Upper lobe of left lung (tissue), 6 donors: ENCODE data around the gene CDK12. TPM values are rescaled to one million over a fixed set of nuclear protein-coding genes. Genes with fewer than 3 reads are reported as not detected.
"Not testable (repeated sequence)": the region's sequence is repeated elsewhere in the genome, so short reads cannot be mapped to it uniquely, and the experiment has no call there.

Source experiments
- ATAC-seq, 2 donors: fragments of 200-7000 bp; cut with Tn5 transposase; one replicate each; pipeline ENCODE4 v1.9.1; 2022; ENCODE audit warnings: mild to moderate bottlenecking in 2 of 2, moderate library complexity in 2 of 2; ENCODE audit not compliant: low FRiP score in 2 of 2
- DNase-seq, 2 donors: peaks; one replicate each; pipeline ENCODE4 v3.0.0-alpha.2; 2019 to 2020
- H3K27ac ChIP-seq, 4 donors: fragments of 200-600 bp; sonication (generic); one replicate each; pipeline ENCODE4 v1.5.1; 2016 to 2019
- H3K27me3 ChIP-seq, 4 donors: fragments of 200-600 bp; sonication (generic); one replicate each; pipeline ENCODE4 v1.5.1; 2017 to 2019
- H3K36me3 ChIP-seq, 4 donors: fragments of 200-600 bp; sonication (generic); one replicate each; pipeline ENCODE4 v1.5.1; 2016 to 2019
- H3K4me1 ChIP-seq, 4 donors: fragments of 200-600 bp; sonication (generic); one replicate each; pipeline ENCODE4 v1.5.1; 2018 to 2019
- H3K4me3 ChIP-seq, 4 donors: fragments of 200-600 bp; sonication (generic); one replicate each; pipeline ENCODE4 v1.5.1; 2017 to 2019; ENCODE audit warnings: mild to moderate bottlenecking in 2 of 4, moderate library complexity in 1 of 4
- H3K9me3 ChIP-seq, 4 donors: fragments of 200-600 bp; sonication (generic); one replicate each; pipeline ENCODE4 v1.5.1; 2018 to 2019
- CTCF ChIP-seq, 6 experiments: fragments of 450-650 bp in 4 of 6; fragments of 200-600 bp in 2 of 6; sonication (generic) in 2 of 6; IDR thresholded peaks; one replicate each; pipeline ENCODE4 v1.5.1; 2016 to 2019; ENCODE audit warnings: antibody characterized with exemption in 6 of 6
- EP300 ChIP-seq, 4 donors: sonication (generic); formaldehyde crosslinking; IDR thresholded peaks; one replicate each; pipeline ENCODE4 v1.5.1; 2017; ENCODE audit warnings: antibody characterized with exemption in 4 of 4, control low read depth in 2 of 4
- POLR2A ChIP-seq, 4 donors: fragments of 450-650 bp; IDR thresholded peaks; one replicate each; pipeline ENCODE4 v1.5.1; 2016 to 2017; ENCODE audit warnings: antibody characterized with exemption in 4 of 4, mild to moderate bottlenecking in 2 of 4
- POLR2AphosphoS5 ChIP-seq, 2 donors: sonication (generic); formaldehyde crosslinking; IDR thresholded peaks; one replicate each; pipeline ENCODE4 v1.5.1; 2017; ENCODE audit warnings: antibody characterized with exemption in 2 of 2
- WGBS, 2 donors: methylation state at CpG; one replicate each; pipeline ENCODE4 v1.1.5; 2017 to 2018; 5-methylcytosine and 5-hydroxymethylcytosine counted together
- total RNA-seq, 6 donors: library from RNA; depleted of rRNA in 4 of 6; stranded (reverse); fragments of >200 nt in 4 of 6; gene quantifications; one replicate each; pipeline versions ENCODE4 v1.1.0 to v1.2.1, GENCODE V29; 2016 to 2021
- donor health status: DM: no; HTN: no; CAD: no; lungs with moderate emphysema.
- donor health status: DM: no; HTN: yes; CAD: no; lungs with severe emphysema.

CDK12 gene
- total RNA-seq, 6 donors from 2014 or later = 41.2 to 111 (median 52.8) TPM

- no peak for DNase-seq
- H3K4me1 ChIP-seq = peaks cover 16 to 44% (median 23%) of the 10 kb centered on the region in 4 donors
- no peak for TF ChIP-seq POLR2AphosphoS5 (IDR thresholded peaks at IDR 0.05)
- no peak for TF ChIP-seq EP300 (IDR thresholded peaks at IDR 0.05)
- TF ChIP-seq POLR2A (IDR thresholded peaks at IDR 0.05) = no peak
- no peak for TF ChIP-seq CTCF (IDR thresholded peaks at IDR 0.05)
- no peaks in the 10 kb centered on the region for H3K27me3 ChIP-seq
- no peak overlapping the region for H3K27ac ChIP-seq
- ATAC-seq = peak; percentile 42 to 65
- H3K4me3 ChIP-seq = no peak overlapping the region
- 20 to 27% methylated on average over 3 of the region's 3 CpGs for WGBS, 2 donors
- H3K36me3 ChIP-seq = no peaks in the 10 kb centered on the region
- H3K9me3 ChIP-seq = no peaks in the 10 kb centered on the region
These were observed 77.6 kb downstream of the CDK12 start for GRCh38 chr17:39538866-39539265.

GRCh38 chr17:39540611-39541010, 79.3 kb downstream of the CDK12 start:
- ATAC-seq = no peak

GRCh38 chr17:39541652-39542051, 80.4 kb downstream of the CDK12 start:
- TF ChIP-seq POLR2AphosphoS5 (IDR thresholded peaks at IDR 0.05) (no peak), CTCF (IDR thresholded peaks at IDR 0.05) (no peak), POLR2A (IDR thresholded peaks at IDR 0.05) (no peak), EP300 (IDR thresholded peaks at IDR 0.05) (no peak)
- Histone ChIP-seq H3K9me3 (no peaks in the 10 kb centered on the region), H3K27me3 (no peaks in the 10 kb centered on the region), H3K4me1 (peaks cover 16 to 30% (median 18%) of the 10 kb centered on the region in 4 donors), H3K4me3 (no peak overlapping the region), H3K27ac (no peak overlapping the region), H3K36me3 (peaks cover 0 to 13% (median 7%) of the 10 kb centered on the region in 4 donors)
- DNase-seq (no peak), ATAC-seq (no peak)
- WGBS, 2 donors = 54 to 64% methylated on average over 6 of the region's 6 CpGs

More at GRCh38 chr17:39540611-39541010, 79.3 kb downstream of the CDK12 start:
- TF ChIP-seq POLR2AphosphoS5 (IDR thresholded peaks at IDR 0.05) (no peak), POLR2A (IDR thresholded peaks at IDR 0.05) (no peak), EP300 (IDR thresholded peaks at IDR 0.05) (no peak), CTCF (IDR thresholded peaks at IDR 0.05) (no peak)
- Histone ChIP-seq H3K4me3 (no peak overlapping the region), H3K27ac (no peak overlapping the region), H3K36me3 (peaks cover 0 to 5% (median 2%) of the 10 kb centered on the region in 4 donors), H3K9me3 (no peaks in the 10 kb centered on the region), H3K27me3 (no peaks in the 10 kb centered on the region), H3K4me1 (peaks cover 16 to 40% (median 21%) of the 10 kb centered on the region in 4 donors)
- no peak for DNase-seq
- 72 to 100% methylated on average over 1 to 9 of the region's 9 CpGs for WGBS, 2 donors

- Histone ChIP-seq H3K36me3 (peaks cover 0 to 21% (median 11%) of the 10 kb centered on the region in 4 donors), H3K4me1 (peaks cover 16 to 30% (median 21%) of the 10 kb centered on the region in 4 donors), H3K27me3 (no peaks in the 10 kb centered on the region), H3K4me3 (no peak overlapping the region), H3K27ac (peak overlapping the region in 1 of 4 donors; percentile 28), H3K9me3 (no peaks in the 10 kb centered on the region)
- DNase-seq (no peak), ATAC-seq (no peak)
- no peak for TF ChIP-seq EP300 (IDR thresholded peaks at IDR 0.05)
- no peak for TF ChIP-seq POLR2AphosphoS5 (IDR thresholded peaks at IDR 0.05)
- TF ChIP-seq CTCF (IDR thresholded peaks at IDR 0.05) = no peak
- TF ChIP-seq POLR2A (IDR thresholded peaks at IDR 0.05) = no peak
- WGBS, 2 donors = 82 to 93% methylated on average over 1 of the region's 1 CpG
These were observed 81.9 kb downstream of the CDK12 start for GRCh38 chr17:39543176-39543575.

- peak overlapping the region in 1 of 4 donors; percentile 28 for H3K27ac ChIP-seq
These were observed 82.4 kb downstream of the CDK12 start for GRCh38 chr17:39543664-39544063.

GRCh38 chr17:39544361-39544760, 83.1 kb downstream of the CDK12 start:
- not testable (repeated sequence) for ATAC-seq, H3K27me3 ChIP-seq, H3K9me3 ChIP-seq, H3K4me3 ChIP-seq
- H3K27ac ChIP-seq = peak overlapping the region in 2 of 4 donors; percentile 42 to 51
- peaks cover 0 to 33% (median 19%) of the 10 kb centered on the region in 4 donors for H3K36me3 ChIP-seq
- DNase-seq = peak in 1 of 2 donors; percentile 76
- H3K4me1 ChIP-seq = peaks cover 5 to 20% (median 19%) of the 10 kb centered on the region in 4 donors
- WGBS, 2 donors = 61 to 70% methylated on average over 12 of the region's 12 CpGs

More at GRCh38 chr17:39543664-39544063, 82.4 kb downstream of the CDK12 start:
- Histone ChIP-seq H3K27me3 (no peaks in the 10 kb centered on the region), H3K36me3 (peaks cover 0 to 26% (median 14%) of the 10 kb centered on the region in 4 donors), H3K4me3 (no peak overlapping the region), H3K4me1 (peaks cover 12 to 27% (median 22%) of the 10 kb centered on the region in 4 donors), H3K9me3 (no peaks in the 10 kb centered on the region)
- ATAC-seq (no peak), DNase-seq (no peak)
- no peak for TF ChIP-seq POLR2A (IDR thresholded peaks at IDR 0.05)
- no peak for TF ChIP-seq CTCF (IDR thresholded peaks at IDR 0.05)
- TF ChIP-seq EP300 (IDR thresholded peaks at IDR 0.05) = no peak
- TF ChIP-seq POLR2AphosphoS5 (IDR thresholded peaks at IDR 0.05) = no peak
